ENCODE measurements around the gene ASTN1.

ASTN1 gene

DNA sequence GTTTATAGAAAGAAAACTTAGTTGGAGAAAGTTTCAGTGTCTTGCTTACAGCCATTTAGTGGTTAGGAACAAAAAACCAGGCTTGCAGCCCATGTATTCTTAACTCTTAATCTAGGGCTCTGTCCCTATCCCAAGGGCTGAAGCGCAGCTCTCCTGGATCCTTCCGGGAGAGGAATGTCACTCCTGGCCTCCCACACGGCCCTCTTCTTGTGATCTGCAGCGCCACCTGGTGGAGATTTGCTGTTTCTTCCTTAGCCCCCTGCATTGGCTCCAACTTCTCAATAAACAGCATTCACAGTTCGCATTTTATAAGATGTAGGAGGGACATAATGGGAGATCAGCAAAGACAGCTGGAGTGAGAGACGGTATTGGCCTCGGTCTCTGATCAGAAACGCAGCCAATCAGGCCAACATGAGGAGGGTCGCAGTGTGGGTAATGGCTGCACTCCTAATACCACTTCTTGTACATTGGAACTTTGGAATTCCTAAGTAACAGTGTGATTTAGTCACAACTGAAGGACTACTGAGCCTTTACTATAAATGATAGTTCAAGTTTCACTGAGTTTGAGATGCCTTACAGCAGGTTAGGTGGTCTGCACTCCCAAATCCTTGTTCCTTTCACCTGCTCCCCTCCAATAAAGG is 283.4 kb downstream of the ASTN1 start:
- H3K4me3 ChIP-seq (ENCODE audit: low read depth, low read length): no peak overlapping the region
- in situ Hi-C loops (cut with HindIII; ENCODE audit: low sequenced_read_pairs): no loop called here
- DNase-seq (ENCODE audit: low read depth, low spot score): peak; percentile 49
- TF ChIP-seq, protein P1, sequence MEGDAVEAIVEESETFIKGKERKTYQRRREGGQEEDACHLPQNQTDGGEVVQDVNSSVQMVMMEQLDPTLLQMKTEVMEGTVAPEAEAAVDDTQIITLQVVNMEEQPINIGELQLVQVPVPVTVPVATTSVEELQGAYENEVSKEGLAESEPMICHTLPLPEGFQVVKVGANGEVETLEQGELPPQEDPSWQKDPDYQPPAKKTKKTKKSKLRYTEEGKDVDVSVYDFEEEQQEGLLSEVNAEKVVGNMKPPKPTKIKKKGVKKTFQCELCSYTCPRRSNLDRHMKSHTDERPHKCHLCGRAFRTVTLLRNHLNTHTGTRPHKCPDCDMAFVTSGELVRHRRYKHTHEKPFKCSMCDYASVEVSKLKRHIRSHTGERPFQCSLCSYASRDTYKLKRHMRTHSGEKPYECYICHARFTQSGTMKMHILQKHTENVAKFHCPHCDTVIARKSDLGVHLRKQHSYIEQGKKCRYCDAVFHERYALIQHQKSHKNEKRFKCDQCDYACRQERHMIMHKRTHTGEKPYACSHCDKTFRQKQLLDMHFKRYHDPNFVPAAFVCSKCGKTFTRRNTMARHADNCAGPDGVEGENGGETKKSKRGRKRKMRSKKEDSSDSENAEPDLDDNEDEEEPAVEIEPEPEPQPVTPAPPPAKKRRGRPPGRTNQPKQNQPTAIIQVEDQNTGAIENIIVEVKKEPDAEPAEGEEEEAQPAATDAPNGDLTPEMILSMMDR (IDR thresholded peaks at IDR 0.05; ENCODE audit: low read depth, low read length): peak; percentile 82

DNA sequence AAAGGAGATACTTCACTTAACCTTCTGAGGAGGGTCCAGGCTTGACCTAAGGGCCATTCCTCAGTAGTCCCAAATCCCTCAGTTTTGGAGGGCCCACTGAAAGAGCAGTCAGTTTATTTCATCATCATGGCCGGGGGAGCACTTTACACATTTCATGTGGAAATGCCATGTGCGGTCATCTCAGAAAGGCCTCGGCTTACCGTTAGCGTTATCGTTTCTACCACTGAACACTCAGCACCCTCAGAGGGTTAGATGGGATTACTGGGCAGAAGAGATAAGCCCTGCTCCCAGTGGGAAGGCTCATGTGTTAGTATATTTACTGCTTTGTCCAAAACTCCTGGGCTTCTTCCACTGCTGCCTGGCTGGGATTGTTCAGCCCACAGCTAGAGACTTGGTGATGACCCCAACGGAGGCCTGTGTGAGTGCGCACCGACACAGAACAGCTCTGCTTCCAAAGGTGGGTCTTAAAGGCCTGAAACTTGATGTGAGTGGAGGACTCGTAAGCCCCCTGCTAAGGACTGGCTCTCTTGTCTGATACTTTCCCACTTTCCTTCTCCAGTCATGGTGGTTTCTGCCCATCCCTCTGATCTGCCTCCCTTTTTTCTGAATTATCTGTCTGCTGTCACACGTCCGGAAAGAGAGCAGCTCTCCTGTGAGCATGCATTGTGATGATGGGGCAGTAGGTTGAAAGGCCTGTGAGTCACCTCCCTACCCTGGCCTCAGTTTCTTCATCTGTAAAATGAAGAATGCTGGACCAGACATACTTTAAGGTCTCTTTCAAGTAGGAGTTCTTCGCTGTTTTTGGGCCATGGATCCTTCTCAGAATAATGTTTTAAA is 284.5 kb downstream of the ASTN1 start:
- no peak overlapping the region for H3K4me3 ChIP-seq (ENCODE audit: low read depth, low read length)
- in situ Hi-C loops (cut with HindIII; ENCODE audit: low sequenced_read_pairs): no loop called here
- no peak for DNase-seq (ENCODE audit: low read depth, low spot score)
- TF ChIP-seq, protein P1 (IDR thresholded peaks at IDR 0.05; ENCODE audit: low read depth, low read length): no peak

DNA sequence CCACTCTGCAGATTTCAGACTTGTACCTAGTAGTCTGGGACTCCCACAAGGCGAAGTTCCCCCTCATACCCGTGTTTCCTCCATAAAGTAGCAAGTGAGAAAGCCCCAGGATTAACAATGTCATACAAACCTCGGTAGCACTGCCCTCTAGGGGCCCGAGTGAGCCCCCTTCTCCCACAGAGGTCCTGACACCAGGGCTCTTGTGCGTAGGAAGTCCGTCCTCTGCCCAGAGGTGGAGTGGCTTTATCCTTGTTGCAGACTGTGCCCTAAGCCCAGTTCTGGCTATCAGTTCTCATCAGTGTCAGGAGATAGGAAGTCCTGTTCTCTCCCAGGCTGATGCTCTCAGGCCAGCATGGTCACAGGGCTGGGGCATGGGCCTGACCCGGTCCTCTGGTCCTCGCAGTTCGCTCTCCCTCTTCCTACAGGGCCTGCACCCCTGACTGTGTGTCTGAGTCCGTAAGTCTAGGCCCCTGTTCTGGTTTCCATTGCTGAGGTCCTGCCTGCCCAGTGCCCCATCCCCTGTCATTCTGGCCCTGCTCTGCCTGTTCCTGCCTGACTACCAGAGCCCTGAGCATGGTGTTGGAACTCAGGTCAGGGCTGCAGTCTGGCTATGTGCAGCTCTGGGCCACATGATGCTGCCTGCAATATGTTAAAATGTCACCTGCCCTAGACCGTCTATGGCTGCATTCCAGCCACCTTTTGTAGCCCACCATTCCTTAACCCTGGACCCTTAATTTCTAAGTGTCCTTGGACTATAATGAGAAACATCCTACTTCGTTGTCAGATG is 285.6 kb downstream of the ASTN1 start:
- TF ChIP-seq, protein P1 (IDR thresholded peaks at IDR 0.05; ENCODE audit: low read depth, low read length): peak; percentile 8
- in situ Hi-C loops (cut with HindIII; ENCODE audit: low sequenced_read_pairs): no loop called here
- no peak for DNase-seq (ENCODE audit: low read depth, low spot score)
- no peak overlapping the region for H3K4me3 ChIP-seq (ENCODE audit: low read depth, low read length)

DNA sequence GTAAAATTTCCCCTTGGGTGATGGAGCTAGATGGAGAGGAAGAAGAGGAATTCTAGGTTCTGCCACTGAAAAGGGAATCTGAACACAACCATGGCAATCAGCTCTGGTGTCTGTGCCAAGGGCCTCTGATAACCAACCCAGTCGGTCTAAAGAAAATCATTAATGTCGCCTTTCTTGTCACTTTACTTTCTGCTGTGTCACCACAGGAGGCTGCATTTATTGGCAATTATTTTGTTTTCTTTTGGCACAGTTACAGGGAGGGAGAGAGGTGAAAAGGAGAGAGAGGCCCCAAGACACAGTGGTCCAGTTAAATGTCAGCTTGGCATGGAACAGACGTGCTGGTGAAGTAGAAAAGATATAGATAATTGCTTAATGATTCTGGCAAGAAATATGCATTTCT is 287.0 kb downstream of the ASTN1 start:
- TF ChIP-seq, protein P1 (IDR thresholded peaks at IDR 0.05; ENCODE audit: low read depth, low read length): no peak
- no peak for DNase-seq (ENCODE audit: low read depth, low spot score)
- in situ Hi-C loops (cut with HindIII; ENCODE audit: low sequenced_read_pairs): no loop called here
- no peak overlapping the region for H3K4me3 ChIP-seq (ENCODE audit: low read depth, low read length)

DNA sequence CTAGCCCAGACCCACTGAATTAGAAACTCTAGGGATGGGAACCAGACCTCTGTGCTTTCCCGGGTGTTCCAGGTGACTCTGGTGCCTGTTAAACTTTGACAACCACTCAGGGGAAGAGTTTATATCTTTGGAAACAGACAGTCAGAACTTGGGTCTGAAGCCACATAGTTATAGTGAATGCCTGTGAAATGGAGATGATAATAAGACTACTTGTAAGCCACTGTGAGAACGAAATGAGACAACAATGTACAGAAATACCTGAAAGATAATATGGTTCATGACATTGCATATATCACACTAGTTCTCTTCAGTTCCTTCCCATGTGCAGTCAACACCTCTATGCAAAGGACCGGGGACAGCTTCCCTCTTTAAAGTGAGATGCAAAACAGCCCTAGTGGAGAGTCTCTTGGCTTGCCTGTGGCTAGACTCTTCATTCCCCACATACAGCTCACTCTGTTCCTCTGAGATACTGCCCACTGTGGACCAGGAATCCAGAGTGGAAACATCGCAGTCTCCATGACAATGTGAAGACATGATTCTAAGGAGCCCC is 287.5 kb downstream of the ASTN1 start:
- TF ChIP-seq, protein P1 (IDR thresholded peaks at IDR 0.05; ENCODE audit: low read depth, low read length): no peak
- in situ Hi-C loops (cut with HindIII; ENCODE audit: low sequenced_read_pairs): no loop called here
- H3K4me3 ChIP-seq (ENCODE audit: low read depth, low read length): no peak overlapping the region
- no peak for DNase-seq (ENCODE audit: low read depth, low spot score)

DNA sequence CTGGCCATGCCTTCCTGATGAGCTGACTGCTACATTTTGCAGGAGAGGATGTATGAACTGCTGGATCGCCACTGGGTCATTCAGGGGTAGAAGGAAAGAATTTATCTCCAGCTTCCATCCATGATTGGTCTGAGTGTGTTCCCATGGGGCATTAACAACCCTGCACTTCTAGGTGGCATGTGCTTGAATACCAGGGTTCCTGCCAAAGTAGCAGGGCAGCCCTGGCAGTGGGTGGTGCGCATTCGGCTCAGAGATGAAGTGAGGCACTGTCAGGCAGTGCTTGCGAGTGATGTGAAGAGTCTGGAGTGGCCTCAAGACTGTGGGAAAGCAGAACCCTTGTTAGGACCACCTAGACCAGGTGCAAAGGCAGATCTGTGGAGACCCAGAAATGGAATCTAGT is 294.9 kb downstream of the ASTN1 start:
- TF ChIP-seq, protein P1 (IDR thresholded peaks at IDR 0.05; ENCODE audit: low read depth, low read length): no peak
- H3K4me3 ChIP-seq (ENCODE audit: low read depth, low read length): no peak overlapping the region
- in situ Hi-C loops (cut with HindIII; ENCODE audit: low sequenced_read_pairs): no loop called here
- no peak for DNase-seq (ENCODE audit: low read depth, low spot score)

Data from astrocyte of the spinal cord (primary cell).